GM20431 (cell line): Measurements from ENCODE around the gene NRM.
"Not testable (repeated sequence)": the region's sequence is repeated elsewhere in the genome, so short reads cannot be mapped to it uniquely, and the experiment has no call there.

Experiments used
- in situ Hi-C: fragments of 300-500 bp; cut with MseI, MboI; formaldehyde crosslinking; loops from one replicate; pipeline ENCODE4 v1.15.0; 2020; ENCODE audit warnings: low sequenced_read_pairs; ENCODE audit not compliant: unreplicated experiment

Gene NRM

DNA sequence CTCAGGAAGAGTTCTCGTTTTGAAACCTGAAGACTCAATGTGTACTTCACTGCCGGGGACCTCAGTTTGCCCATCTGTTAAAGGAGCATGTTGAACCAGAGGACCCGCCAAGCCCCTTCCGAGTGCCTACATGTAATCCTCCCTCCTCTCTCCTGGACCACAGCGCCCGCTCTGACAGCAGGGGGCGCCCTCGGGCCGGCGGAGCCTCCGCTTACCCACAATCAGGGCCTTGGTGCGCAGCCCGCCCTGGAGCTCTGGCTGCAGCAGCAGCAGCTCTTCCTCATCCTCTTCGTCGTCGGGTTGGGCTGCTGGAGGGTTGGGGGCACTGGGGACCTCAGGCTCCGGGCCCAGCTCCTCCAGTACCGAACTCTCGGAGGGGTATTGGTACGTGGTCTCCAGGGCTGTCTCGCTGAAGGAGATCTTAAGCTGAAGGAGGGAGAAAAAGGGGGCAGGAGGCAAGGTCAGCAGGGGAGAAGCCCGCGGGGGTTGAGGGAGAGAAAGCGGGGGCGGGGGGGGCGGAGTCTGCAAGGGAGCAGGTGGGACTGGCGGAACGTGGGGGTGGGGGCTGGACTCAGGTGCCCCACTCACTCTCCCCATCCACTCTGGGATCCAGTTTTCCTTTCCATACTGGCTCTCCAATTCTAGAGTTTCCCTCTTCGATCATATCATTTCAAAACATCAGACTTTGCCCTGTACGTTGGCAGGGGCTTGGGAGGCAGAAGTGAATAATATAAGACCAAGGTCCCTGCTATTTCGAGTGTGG is 11.6 kb downstream of the NRM start:
- in situ Hi-C loops, result loop anchor here (5.0 kb wide), 1 partner anchor 48 kb away; no protein-coding TSS in a partner anchor

DNA sequence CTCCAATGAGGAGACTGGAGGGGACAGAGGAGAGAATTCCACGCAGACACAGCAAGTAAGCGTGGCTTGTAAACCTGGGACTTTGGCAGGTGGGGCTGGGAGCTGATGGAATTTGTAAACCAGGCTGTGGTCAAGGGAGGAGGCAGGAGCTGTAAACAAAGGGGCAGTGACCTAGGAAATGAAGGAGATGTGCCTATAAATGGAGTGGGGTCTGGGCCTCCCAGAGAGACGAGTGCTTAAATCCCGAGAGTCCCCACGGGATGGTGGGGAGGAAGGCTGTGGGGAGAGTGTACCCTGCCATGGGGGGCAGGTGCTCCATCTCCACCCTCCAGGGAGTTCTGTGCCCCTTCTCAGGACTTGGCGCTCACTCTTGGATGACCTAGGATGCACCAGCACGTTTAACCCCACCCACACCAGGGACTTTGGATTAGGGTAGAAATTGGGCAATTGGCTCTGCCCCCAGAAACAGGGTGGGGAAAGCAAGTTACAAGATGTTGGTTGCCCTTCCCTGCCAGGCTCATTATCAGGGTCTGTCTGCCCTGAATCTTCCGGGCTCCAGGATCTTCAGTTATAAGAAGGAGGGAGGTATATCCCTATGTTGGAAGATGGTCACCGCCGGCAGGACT is 14.0 kb downstream of the NRM start:
- in situ Hi-C loops, result loop anchor here (5.0 kb wide), 1 partner anchor 51 kb away; no protein-coding TSS in a partner anchor

DNA sequence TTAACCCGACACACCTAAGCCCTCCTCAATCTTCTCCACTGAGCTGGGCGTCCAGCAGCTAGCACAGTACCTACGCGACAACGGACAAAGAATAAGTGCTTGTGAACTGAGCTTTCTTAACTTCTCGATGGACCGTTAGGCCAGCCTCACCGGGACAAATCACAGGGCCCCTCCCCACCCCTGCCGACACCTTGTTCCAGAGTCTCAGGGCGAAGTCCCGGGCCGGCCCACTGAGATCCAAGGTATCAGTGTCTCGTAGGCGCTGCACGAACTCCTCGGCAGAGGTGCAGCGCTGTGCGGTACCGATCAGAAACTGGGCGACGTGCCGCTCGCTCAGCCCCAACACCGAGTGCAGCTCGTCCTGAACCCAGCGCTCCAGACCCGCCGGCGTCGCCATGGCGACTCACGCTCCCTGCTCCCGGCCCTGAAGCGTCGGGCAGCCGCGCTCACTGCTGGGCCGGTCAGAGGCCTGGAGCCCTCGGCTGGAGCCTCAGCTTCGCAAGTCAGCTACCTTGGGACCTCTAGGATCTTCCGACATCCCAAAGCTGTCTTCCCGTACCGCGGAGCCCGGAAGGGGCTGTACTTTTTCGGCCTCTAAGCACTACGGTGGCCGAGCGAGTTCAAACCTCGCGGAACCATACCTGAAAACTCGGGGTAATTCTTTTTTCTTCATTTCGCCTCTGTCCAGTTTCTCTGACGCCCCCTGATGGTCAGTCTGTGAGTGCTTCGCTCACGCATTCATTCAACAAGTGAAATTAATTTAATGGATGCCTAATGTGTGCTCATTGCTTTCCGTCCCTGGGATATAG is 18.1 kb downstream of the NRM start, which contains the start of gene DHX16:
DHX16 (minus strand) TSS at position 562 of the 809 bp plus-strand sequence; CDS start at position 397, 165 bp downstream.
- in situ Hi-C loops, result no loop called here

DNA sequence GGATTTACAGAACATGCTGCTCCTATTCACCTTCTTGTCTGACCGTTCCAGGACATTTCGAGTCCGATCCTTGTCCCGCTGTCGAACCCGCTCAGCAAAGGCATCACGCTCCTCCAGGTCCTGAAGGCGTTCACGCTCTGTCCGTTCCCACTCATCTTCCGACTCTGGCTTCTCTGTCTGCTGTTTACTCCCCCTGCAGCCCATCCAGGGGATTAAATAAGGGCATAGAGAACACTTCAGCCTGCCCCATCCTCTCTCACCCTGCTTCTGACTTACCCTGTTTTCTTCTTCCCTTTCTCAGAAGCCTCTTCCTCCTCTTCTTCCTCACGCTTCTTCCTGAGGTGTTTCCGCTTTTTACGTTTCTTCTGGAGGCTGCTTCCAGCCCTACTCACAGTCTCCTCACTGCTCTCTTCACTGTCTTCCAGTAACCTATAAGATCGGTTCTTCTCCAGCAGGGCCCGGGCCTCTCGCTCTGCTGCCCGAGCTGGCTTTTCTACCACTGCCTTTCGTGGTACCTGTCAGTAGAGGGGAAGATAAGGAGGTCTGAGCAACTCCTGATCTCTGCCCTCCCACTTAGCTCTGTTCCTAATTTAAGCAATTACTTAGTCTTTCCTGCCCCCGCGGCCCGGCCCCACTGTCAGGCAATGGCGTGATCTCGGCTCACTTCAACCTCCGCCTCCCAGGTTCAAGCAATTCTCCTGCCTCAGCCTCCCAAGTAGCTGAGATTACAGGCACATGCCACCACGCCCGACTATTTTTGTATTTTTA is 19.8 kb downstream of the NRM start:
- in situ Hi-C loops, result no loop called here

DNA sequence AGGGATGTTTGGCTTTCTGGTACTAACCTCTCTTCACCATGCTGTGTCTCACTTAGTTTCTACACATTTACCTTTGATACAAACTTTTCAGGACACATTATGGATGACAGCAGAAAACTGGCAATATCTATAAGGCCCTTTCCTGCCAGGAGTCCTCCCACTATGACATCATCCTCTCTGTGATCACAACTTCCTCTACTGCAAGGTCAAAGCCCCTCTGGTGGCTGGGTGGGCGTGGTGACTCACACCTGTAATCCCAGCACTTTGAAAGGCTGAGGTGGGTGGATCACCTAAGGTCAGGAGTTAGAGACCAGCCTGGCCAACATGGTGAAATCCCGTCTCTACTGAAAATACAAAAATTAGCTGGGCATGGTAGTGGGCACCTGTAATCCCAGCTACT is 24.5 kb downstream of the NRM start:
- in situ Hi-C loops, result not testable (repeated sequence)

DNA sequence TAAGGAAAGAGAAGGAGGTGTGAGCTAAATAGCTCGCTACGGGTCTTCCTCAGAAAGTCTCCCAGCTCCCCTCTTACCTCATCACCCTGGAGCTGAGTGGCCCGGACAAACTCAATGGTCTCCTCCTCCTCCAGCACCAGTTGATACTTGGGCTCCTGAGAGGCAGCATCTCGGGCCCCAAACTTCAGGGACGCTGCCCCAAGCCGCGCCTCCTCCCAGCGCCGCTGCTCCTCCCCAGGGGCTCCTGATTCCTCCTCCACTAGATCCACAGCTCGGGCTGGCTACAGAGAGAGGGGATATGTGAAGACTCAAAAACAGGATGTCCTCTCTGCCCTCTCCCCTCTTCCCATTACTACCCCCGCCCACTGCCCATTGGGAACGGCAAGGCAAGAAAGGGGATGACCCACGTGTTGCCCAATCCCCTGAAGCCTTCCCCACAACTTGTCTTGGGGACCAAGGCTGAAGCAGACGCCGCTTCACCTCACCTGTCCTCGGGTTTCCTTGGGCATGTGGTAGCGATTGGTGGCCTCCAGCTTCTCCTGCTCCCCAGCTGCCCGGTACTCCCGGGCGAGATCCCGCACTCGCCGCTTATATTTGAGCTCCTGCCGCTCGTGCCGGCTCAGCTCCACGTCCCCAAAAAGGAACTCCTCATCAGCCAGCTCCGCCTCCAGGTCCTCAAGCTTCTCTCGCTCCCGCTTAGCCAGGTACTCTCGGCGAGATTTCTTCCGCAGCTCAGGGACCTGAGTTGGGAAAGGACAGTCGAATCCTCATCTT is 25.6 kb downstream of the NRM start:
- in situ Hi-C loops, result no loop called here

DNA sequence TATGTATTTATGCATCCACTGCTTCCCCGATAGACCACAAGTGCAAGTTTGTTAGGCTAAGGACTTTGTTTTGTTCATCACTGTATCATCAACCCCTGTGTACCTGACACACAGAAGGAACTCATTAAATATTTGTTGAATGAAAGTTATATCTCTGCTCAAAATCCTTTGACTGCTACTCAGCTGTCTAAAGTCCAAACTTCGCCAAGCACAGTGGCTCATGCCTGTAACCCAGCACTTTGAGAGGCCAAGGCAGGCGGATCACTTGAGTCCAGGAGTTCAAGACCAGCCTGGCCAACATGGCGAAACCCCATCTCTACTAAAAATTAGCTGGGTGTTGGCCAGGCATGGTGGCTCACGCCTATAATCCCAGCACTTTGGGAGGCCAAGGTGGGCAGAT is 32.9 kb downstream of the NRM start:
- in situ Hi-C loops, result not testable (repeated sequence)

DNA sequence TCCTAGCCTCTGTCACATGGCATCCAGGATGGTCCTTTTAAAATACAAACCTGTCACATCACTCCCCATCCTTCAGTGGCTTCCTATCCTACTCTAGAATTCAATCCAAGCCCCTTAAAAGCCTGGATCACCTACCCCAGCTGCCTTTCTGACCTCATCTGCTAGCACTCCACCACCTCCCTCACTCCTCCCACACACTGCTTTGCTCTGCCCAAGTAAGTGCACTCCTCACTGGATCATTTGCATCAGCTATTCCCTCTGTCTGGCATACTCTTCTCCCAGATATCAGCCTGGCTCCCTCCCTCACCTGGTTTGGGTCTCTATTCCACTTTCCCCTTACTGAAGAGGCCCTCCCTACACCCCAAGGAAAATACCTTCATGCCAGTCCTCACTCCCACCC is 33.3 kb downstream of the NRM start:
- in situ Hi-C loops, result no loop called here

DNA sequence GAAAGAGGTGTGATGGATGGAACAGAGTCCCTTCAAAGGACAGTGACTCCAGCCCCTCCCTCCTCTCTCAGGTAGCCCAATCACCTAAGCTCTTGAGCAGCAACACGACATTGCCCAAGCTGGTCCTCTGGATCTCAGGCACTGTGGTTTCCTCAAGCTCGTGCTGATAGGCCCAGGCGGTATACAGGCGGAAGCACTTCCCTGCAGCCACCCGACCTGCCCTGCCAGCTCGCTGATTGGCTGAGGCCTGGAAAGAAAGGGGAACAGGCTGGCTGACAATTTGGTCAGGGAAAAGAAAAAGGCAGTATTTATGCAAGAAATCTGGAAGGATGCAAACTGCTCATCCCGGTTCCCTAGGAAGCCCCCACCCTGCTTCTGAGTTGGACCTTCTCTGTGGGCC is 34.3 kb downstream of the NRM start:
- in situ Hi-C loops, result no loop called here

DNA sequence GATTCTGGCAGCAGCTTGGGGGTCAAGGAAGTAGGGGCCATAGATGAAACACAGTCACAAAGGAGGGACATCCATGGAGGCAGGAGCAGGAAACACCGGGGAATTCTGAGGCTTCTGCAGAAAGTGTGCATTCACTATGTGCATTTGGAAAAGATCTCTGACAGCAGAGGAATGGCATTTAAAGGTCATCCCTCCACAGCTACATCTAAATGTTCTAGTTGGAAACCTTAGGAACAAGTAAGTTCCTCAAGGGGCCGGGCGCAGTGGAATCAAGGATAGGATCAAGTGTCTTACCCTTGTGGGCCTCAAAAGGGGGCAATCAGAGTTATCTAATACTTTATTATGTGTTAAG is 35.1 kb downstream of the NRM start:
- in situ Hi-C loops, result no loop called here

DNA sequence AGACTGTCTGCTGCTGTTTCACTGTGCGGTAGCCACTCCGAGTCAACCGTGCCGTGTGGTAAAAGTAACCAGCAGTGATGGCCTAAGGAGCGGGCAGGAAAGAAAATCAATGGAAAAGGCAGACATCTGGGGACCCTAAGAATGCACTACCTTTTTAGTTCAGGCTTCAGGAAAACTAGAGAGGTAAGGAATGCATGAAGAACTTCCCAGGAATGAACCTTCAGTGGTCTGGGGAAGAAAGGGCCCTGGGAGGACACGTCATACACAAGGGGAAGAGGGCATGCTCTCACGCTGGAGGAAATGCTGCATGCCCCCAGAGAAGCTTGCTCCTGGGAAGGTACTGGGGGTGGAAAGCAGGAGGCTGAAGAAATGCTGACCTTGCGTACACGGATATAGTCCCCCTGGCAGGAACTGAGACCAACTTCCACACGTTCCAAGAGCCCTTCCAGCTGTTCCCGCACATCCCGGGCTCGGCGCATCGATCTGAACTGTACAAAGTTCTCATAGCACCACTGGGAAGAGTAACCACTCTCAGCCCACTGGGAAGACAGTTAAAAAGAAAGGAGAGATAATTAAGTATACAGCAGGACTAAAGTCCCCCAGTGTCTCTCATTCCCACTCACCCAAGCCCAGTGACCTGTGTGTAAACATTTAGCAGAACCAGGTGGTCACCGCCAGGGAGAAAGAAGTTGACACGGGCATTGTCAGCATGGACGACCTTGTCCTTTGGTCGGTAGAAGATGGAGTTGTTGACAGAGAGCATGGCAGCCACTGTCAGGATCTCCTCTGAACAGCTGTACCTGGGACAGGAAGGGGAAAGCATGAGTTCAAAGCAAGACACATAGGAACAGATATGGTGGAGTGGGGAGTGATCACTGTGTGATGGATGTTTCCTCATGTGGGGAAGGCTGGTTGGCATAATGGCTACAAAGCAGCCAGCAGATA is 35.7 kb downstream of the NRM start:
- in situ Hi-C loops, result no loop called here

DNA sequence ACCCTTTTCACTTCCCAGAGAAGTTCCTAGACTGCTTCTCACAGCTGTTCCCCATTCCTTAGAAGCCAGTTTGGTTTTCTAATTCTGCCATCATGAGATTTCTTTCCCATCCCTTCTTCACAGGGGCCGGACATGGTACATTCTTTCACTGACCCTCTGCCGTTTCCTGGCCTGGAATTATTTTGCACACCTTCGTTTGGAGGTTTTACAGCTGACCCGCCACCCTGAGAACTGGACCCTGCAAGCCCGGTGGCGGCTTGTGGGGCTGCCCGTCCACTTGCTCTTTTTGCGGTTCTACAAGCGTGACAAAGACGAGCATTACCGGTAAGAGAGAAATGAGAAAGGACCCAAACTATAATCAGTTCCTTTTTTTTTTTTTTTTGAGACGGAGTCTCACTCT is 39.6 kb downstream of the NRM start:
- in situ Hi-C loops, result no loop called here

DNA sequence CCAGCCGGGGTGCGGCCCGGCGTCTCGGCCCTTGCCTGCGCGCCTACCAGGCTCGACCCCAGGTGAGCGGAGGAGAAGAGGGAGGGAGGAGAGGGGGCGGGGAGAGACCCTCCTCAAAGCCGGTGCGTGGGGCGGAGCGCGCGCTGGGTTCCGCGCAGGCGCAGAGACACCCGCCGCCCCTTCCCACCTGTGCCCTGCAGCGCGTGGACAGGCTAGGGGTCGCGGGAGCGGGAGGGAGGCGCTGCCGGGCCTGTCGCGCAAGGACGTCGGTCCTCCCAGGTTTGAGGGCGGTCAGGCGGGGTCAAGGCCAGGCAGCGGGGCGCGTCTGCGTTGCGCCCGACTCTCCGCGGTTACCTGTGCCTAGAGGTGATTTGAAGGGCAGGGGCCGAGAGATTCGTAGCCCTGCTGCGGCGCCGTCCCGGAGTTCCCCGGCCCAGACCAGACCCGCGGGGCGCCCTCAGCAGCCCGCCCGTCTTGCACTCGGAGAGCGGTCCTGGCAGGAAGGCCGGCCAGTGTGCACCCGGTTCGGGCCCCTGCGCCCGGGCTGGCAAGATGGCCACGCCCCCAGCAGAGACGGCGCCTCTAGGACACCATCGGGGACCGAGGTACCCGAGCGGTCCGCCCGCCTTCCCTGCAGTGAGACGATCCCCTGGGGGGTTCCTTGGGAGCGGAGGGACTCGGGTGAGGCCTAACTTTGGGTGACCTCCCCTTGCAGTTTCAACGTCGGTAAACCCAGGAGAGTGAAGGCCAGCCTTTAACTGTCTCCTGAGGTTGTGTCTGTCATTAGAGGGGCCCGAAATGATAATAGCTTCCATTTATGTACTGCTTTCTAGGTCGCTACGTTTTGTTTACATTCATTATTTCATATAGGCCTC is 43.3 kb downstream of the NRM start:
- in situ Hi-C loops, result no loop called here

DNA sequence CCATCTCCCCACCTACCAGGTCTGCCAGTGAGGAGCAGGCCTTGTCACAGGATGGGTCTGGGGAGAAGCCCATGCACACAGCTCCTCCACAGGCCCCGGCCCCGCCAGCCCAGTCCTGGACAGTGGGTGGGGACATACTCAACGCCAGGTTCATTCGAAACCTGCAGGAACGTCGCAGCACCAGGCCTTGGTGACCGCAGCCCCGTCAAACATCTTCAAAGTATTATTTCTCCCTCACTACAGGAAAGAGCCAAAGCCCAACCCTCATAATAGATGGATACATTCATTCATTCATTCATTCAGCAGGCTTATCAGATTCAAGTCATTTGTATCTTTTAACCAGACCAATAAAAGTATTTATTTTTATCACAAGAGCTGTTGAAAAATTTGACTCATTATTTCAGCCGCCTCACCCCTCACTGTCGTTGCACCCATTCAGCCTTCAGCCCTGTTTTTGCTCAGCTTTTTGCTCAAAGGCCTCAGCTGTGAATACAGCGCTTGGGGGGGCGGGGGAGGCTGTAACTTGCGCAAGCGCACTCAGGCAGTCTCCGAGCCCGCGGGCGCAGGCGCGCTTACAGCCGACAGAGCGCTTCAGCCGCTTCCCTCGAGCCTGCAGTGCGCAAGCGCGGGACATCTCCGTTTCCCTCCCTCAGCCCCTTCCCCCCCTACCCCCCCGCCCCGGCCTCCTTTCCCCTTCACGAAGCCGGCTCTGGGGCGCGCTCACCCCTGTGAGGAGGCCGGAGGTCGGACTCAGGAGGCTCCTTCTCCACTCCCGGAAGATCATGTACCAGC is 44.1 kb downstream of the NRM start, which contains the start of gene C6orf136:
C6orf136 (plus strand) TSS at position 684 of the 792 bp plus-strand sequence; CDS start at position 783, 99 bp downstream.
- in situ Hi-C loops, result no loop called here

DNA sequence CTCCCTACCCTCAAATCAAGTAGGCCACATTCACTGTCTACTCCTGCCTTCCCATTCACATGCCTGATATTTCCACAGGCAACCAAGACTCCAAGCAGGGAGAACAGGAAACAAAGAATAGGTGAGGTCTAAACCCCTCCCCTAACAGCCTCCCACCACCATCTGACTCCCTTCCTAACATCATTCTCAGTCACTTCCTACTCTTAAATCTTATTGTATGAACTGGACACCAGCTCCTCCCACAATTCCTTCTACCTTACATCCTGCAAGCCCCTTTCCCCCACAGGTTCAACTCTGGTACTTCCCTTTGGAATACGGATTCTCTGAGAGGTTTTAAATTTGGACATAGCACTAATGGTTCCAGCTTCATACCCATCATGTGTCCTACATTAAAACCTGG is 44.8 kb downstream of the NRM start:
- in situ Hi-C loops, result no loop called here

DNA sequence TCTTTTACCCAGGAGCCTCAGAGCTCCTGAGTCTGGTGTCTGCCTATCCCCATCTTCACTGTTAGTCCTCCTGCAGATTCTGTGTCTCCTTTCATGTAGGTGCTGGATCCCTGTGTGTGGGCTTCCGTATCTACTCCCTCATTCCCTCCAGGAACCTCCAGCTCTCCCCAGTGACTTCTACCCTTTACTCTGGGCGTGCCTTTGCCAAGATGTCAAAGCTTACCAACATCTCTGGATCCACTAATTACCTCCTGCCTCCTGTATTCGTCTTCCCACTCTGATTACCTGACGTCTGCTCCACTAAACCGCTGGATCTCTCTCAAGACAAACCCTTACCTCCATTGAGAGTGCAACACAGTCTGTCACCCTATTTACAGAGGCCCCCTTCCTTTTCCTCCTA is 46.0 kb downstream of the NRM start:
- in situ Hi-C loops, result no loop called here

DNA sequence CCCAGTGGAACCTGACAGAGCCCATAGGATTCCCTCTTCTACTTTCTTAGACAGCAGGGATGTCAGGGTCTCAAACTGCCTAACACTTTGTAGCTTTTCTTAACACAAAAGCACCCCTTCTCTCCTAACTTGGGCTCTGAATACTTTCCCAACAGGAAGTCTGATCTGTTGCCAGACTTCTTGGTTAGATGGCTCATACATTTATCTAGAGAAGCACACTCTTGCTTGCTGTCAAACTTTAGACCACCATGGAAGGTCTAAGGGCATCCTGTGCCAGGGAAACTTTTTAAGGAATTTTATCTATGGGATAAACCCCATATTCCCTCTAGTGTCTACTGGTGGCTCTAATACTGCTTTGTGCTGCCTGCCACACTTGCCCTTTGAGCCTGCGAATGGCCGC is 47.1 kb downstream of the NRM start:
- in situ Hi-C loops, result no loop called here
